Measurements from ENCODE around the gene SIMC1.

The SIMC1 gene

GRCh38 chr5:176361437-176362232 is 123.4 kb downstream of the SIMC1 start, which contains the start of gene KIAA1191:
Gene KIAA1191 (minus strand): TSS chr5:176361764. CDS start chr5:176359508, 2,256 bp downstream.
- peak; percentile 43 for DNase-seq (ENCODE audit: low read depth, low spot score)

- DNase-seq (ENCODE audit: low read depth, low spot score), result no peak
These were observed 123.9 kb downstream of the SIMC1 start for GRCh38 chr5:176362233-176362490.

- DNase-seq (ENCODE audit: low read depth, low spot score), result no peak
These were observed 126.6 kb downstream of the SIMC1 start for GRCh38 chr5:176364765-176365350.

GRCh38 chr5:176365351-176366231 is 127.4 kb downstream of the SIMC1 start, which contains the start of gene ARL10:
Gene ARL10 (plus strand): TSS chr5:176365487. CDS start chr5:176365564, 77 bp downstream.
- no peak for DNase-seq (ENCODE audit: low read depth, low spot score)

GRCh38 chr5:176366232-176366894 is 128.1 kb downstream of the SIMC1 start:
- no peak for DNase-seq (ENCODE audit: low read depth, low spot score)

- DNase-seq (ENCODE audit: low read depth, low spot score), result no peak
These were observed 130.5 kb downstream of the SIMC1 start for GRCh38 chr5:176368726-176369125.

- no peak for DNase-seq (ENCODE audit: low read depth, low spot score)
These were observed 131.9 kb downstream of the SIMC1 start for GRCh38 chr5:176369934-176370711.

GRCh38 chr5:176371621-176372539 is 133.7 kb downstream of the SIMC1 start:
- no peak for DNase-seq (ENCODE audit: low read depth, low spot score)

GRCh38 chr5:176373100-176373818 is 135.0 kb downstream of the SIMC1 start:
- DNase-seq (ENCODE audit: low read depth, low spot score), result no peak

- no peak for DNase-seq (ENCODE audit: low read depth, low spot score)
These were observed 141.7 kb downstream of the SIMC1 start for GRCh38 chr5:176379881-176380280.

- DNase-seq (ENCODE audit: low read depth, low spot score), result no peak
These were observed 143.2 kb downstream of the SIMC1 start for GRCh38 chr5:176381423-176381822.

- DNase-seq (ENCODE audit: low read depth, low spot score), result no peak
These were observed 143.8 kb downstream of the SIMC1 start for GRCh38 chr5:176381979-176382378.

GRCh38 chr5:176382721-176383120 is 144.5 kb downstream of the SIMC1 start:
- DNase-seq (ENCODE audit: low read depth, low spot score), result no peak

GRCh38 chr5:176383248-176383905 is 145.2 kb downstream of the SIMC1 start:
- DNase-seq (ENCODE audit: low read depth, low spot score), result no peak

- no peak for DNase-seq (ENCODE audit: low read depth, low spot score)
These were observed 145.7 kb downstream of the SIMC1 start for GRCh38 chr5:176383961-176384360.

GRCh38 chr5:176384366-176384930 is 146.2 kb downstream of the SIMC1 start:
- no peak for DNase-seq (ENCODE audit: low read depth, low spot score)

GRCh38 chr5:176384991-176385390 is 146.8 kb downstream of the SIMC1 start:
- no peak for DNase-seq (ENCODE audit: low read depth, low spot score)

- DNase-seq (ENCODE audit: low read depth, low spot score), result no peak
These were observed 148.3 kb downstream of the SIMC1 start for GRCh38 chr5:176386491-176386890.
